ENCODE data around the gene GPR180.

GRCh38 chr13:94561126-94561525, 40.5 kb upstream of the GPR180 start:
- no peak for TF ChIP-seq EZH2 (IDR thresholded peaks at IDR 0.05; ENCODE audit: borderline replicate concordance, low read depth, low read length, poor library complexity, severe bottlenecking)
- no peak for TF ChIP-seq CTCF (conservative IDR thresholded peaks at IDR 0.05; ENCODE audit: low read depth, low read length)

Data from A673 (cell line).